Keratinocyte (primary cell): ENCODE data around the gene TMEM139. TPM values are rescaled to one million over a fixed set of nuclear protein-coding genes. Genes with fewer than 3 reads are reported as not detected.

Source experiments
- DNase-seq: peaks from one replicate; pipeline ENCODE4 v3.0.0-alpha.2; 2011; ENCODE audit warnings: low read depth, missing footprints, low spot score
- FAIRE-seq: peaks from 2 replicates; lab custom pipeline; 2011; peaks lifted over from hg19 to GRCh38; lab: Jason Lieb, UNC
- H2AFZ ChIP-seq: 2 replicates; pipeline ENCODE4 v1.6.0; 2012; ENCODE audit warnings: low read length, control low read depth, inconsistent platforms; ENCODE audit not compliant: control insufficient read depth
- H3K27ac ChIP-seq: 2 replicates; pipeline ENCODE4 v1.5.1; 2011; ENCODE audit warnings: low read length; ENCODE audit not compliant: control insufficient read depth, insufficient read depth
- H3K27me3 ChIP-seq: 3 replicates; pipeline ENCODE4 v1.6.0; 2011; ENCODE audit warnings: low read length; ENCODE audit not compliant: control insufficient read depth, insufficient read depth; ENCODE audit errors: extremely low read depth
- H3K36me3 ChIP-seq, 2 experiments: 2 replicates in 1 of 2; 3 replicates in 1 of 2; pipeline ENCODE4 v1.5.1; 2011; ENCODE audit warnings: low read length in 2 of 2, mild to moderate bottlenecking in 1 of 2; ENCODE audit not compliant: control insufficient read depth in 2 of 2, insufficient read depth in 2 of 2; ENCODE audit errors: extremely low read depth in 1 of 2
- H3K4me1 ChIP-seq: 3 replicates; pipeline ENCODE4 v1.5.1; 2011; ENCODE audit warnings: low read length; ENCODE audit not compliant: control insufficient read depth, insufficient read depth; ENCODE audit errors: extremely low read depth
- H3K4me2 ChIP-seq: 3 replicates; pipeline ENCODE4 v1.6.0; 2011; ENCODE audit warnings: low read depth, low read length; ENCODE audit not compliant: control insufficient read depth, insufficient read depth; ENCODE audit errors: extremely low read depth
- H3K4me3 ChIP-seq, 3 experiments: fragments of 200-600 bp in 1 of 3; sonication (generic) in 1 of 3; 2 replicates in 2 of 3; 3 replicates in 1 of 3; pipeline ENCODE4 v1.5.1; 2011 to 2016; ENCODE audit warnings: low read length in 3 of 3, mild to moderate bottlenecking in 3 of 3, control low read depth in 2 of 3, inconsistent platforms in 1 of 3, low read depth in 1 of 3, mixed read lengths in 1 of 3, mixed run types in 1 of 3, moderate library complexity in 1 of 3; ENCODE audit not compliant: control insufficient read depth in 2 of 3, insufficient read depth in 2 of 3; ENCODE audit errors: extremely low read depth in 1 of 3
- H3K79me2 ChIP-seq: 2 replicates; pipeline ENCODE4 v1.6.0; 2012; ENCODE audit warnings: low read length; ENCODE audit not compliant: control insufficient read depth, insufficient read depth
- H3K9ac ChIP-seq: 3 replicates; pipeline ENCODE4 v1.6.0; 2011; ENCODE audit warnings: low read length; ENCODE audit not compliant: control insufficient read depth, insufficient read depth; ENCODE audit errors: extremely low read depth
- H3K9me1 ChIP-seq: 3 replicates; pipeline ENCODE4 v1.6.0; 2011; ENCODE audit warnings: low read length; ENCODE audit not compliant: control insufficient read depth, insufficient read depth; ENCODE audit errors: extremely low read depth
- H3K9me3 ChIP-seq: 2 replicates; pipeline ENCODE4 v1.5.1; 2012; ENCODE audit warnings: low read depth, low read length; ENCODE audit not compliant: control insufficient read depth
- H4K20me1 ChIP-seq: 3 replicates; pipeline ENCODE4 v1.6.0; 2011; ENCODE audit warnings: low read length; ENCODE audit not compliant: control insufficient read depth, insufficient read depth; ENCODE audit errors: extremely low read depth
- EZH2 ChIP-seq: IDR thresholded peaks from one replicate; pipeline ENCODE4 v1.6.1; 2012; ENCODE audit warnings: inconsistent platforms, mild to moderate bottlenecking, low read length, moderate library complexity
- dilution Hi-C: fragments of 300-500 bp; cut with MboI; formaldehyde crosslinking; loops from one replicate; pipeline ENCODE4 v1.7.0; 2020; ENCODE audit warnings: low sequenced_read_pairs; ENCODE audit not compliant: extremely low pct_ligation_motif_present
- polyA plus RNA-seq, 5 experiments: library from polyadenylated mRNA; depleted of rRNA in 3 of 5; stranded (reverse) in 3 of 5; stranded (forward) in 1 of 5; unstranded in 1 of 5; fragments of >200 nt; gene quantifications; 1 replicate in 1 of 5; 2 replicates in 3 of 5; 3 replicates in 1 of 5; pipeline versions ENCODE4 v1.2.1 to v1.2.3, GENCODE V29; 2011 to 2012; ENCODE audit warnings: missing spikeins in 2 of 5, low read depth in 1 of 5, low replicate concordance in 1 of 5
- TF ChIP-seq, protein P1 (sequence below), 3 experiments: IDR thresholded peaks in 1 of 3; conservative IDR thresholded peaks in 1 of 3; optimal IDR thresholded peaks in 1 of 3; 2 replicates in 2 of 3; 3 replicates in 1 of 3; pipeline versions ENCODE3 to v1.5.1; 2011; ENCODE audit warnings: low read length in 3 of 3, mild to moderate bottlenecking in 3 of 3, moderate library complexity in 2 of 3, control low read depth in 1 of 3, inconsistent platforms in 1 of 3; ENCODE audit not compliant: insufficient read depth in 2 of 3; ENCODE audit errors: extremely low read depth in 1 of 3

The TMEM139 gene
- polyA plus RNA-seq, 1 donor (not counting 4 experiments of a cell fraction or from before 2014, with no cell fraction given), result 22.3 TPM

DNA sequence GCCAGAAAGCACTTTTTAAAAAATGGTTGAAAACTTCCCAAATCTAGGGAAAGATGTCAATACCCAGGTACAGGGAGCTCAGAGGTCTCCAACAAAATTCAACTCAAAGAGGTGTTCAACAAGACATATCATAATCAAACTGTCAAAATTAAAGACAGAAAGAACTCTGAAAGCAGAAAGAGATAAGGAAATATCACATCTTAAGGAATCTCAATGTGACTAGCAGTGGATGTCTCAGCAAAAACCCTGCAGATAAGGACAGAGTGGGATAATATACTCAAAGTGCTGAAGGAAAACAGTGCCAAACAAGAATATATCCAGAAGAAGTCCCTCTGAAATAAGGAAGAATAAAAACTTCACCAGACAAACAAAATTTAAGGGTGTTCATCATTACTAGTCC lies 34.6 kb upstream of the TMEM139 start:
- Histone ChIP-seq H2AFZ (no peak overlapping the region), H3K4me1 (peaks cover 16% of the 10 kb centered on the region), H3K36me3 (no peaks in the 10 kb centered on the region), H3K27ac (no peak overlapping the region), H3K9ac (no peak overlapping the region), H3K4me3 (no peak overlapping the region), H3K27me3 (no peaks in the 10 kb centered on the region), H4K20me1 (no peaks in the 10 kb centered on the region), H3K9me3 (no peaks in the 10 kb centered on the region), H3K9me1 (no peaks in the 10 kb centered on the region), H3K79me2 (no peaks in the 10 kb centered on the region), H3K4me2 (no peak overlapping the region)
- DNase-seq (no peak), FAIRE-seq (no peak)
- TF ChIP-seq EZH2, result no peak
- TF ChIP-seq, protein P1, sequence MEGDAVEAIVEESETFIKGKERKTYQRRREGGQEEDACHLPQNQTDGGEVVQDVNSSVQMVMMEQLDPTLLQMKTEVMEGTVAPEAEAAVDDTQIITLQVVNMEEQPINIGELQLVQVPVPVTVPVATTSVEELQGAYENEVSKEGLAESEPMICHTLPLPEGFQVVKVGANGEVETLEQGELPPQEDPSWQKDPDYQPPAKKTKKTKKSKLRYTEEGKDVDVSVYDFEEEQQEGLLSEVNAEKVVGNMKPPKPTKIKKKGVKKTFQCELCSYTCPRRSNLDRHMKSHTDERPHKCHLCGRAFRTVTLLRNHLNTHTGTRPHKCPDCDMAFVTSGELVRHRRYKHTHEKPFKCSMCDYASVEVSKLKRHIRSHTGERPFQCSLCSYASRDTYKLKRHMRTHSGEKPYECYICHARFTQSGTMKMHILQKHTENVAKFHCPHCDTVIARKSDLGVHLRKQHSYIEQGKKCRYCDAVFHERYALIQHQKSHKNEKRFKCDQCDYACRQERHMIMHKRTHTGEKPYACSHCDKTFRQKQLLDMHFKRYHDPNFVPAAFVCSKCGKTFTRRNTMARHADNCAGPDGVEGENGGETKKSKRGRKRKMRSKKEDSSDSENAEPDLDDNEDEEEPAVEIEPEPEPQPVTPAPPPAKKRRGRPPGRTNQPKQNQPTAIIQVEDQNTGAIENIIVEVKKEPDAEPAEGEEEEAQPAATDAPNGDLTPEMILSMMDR (optimal IDR thresholded peaks at IDR 0.05 in 1 of 3, IDR thresholded peaks at IDR 0.05 in 1 of 3, conservative IDR thresholded peaks at IDR 0.05 in 1 of 3; ENCODE audit: extremely low read depth in 1 of 3, insufficient read depth in 2 of 3, low read length in 3 of 3), result no peak
- dilution Hi-C loops, result no loop called here

DNA sequence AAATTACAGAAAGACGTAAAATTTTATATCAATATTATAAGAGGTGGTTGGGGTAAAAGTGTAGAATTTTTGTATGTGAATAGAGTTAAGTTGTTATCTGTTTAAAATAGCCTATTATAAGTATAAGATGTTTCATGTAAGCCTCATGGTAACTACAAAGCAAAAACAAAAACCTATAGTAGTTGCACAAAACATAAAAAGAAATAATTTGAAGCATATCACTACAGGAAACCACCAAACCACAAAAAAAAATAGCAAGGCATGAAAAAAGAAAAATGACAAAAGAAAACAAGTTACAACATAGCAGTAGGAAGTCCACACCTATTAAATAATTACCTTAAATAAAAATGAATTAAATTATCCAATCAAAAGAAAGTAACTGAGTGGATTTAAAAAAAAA lies 33.9 kb upstream of the TMEM139 start:
- FAIRE-seq (no peak), DNase-seq (no peak)
- Histone ChIP-seq H3K4me3 (no peak overlapping the region), H3K79me2 (no peaks in the 10 kb centered on the region), H3K36me3 (no peaks in the 10 kb centered on the region), H3K27me3 (no peaks in the 10 kb centered on the region), H3K4me1 (peaks cover 11% of the 10 kb centered on the region), H3K9ac (no peak overlapping the region), H3K9me1 (no peaks in the 10 kb centered on the region), H3K9me3 (no peaks in the 10 kb centered on the region), H2AFZ (no peak overlapping the region), H3K4me2 (peak overlapping the region; percentile 41), H4K20me1 (no peaks in the 10 kb centered on the region), H3K27ac (no peak overlapping the region)
- TF ChIP-seq, protein P1 (optimal IDR thresholded peaks at IDR 0.05 in 1 of 3, IDR thresholded peaks at IDR 0.05 in 1 of 3, conservative IDR thresholded peaks at IDR 0.05 in 1 of 3; ENCODE audit: extremely low read depth in 1 of 3, insufficient read depth in 2 of 3, low read length in 3 of 3), result no peak
- TF ChIP-seq EZH2, result no peak
- dilution Hi-C loops, result no loop called here
